Calu3 (cell line): Measurements from ENCODE around the gene DAB1. TPM values are rescaled to one million over a fixed set of nuclear protein-coding genes. Genes with fewer than 3 reads are reported as not detected.
"Not testable (repeated sequence)": the region's sequence is repeated elsewhere in the genome, so short reads cannot be mapped to it uniquely, and the experiment has no call there.

Experiments
- BruUV-seq: library from RNA; stranded (reverse); fragments of 400-500 nt; replicated peaks from 2 replicates; lab custom pipeline; 2021; lab: Mats Ljungman, UMichigan
- CTCF ChIA-PET: fragments of 300-600 bp; sonication (Branson Sonifier 250); formaldehyde crosslinking; loops from one replicate; lab custom pipeline; 2022; ENCODE audit warnings: antibody characterized with exemption; lab: Charles Lee
- DNase-seq: peaks from one replicate; pipeline ENCODE4 v3.0.0; 2022
- H3K27ac Mint-ChIP-seq: one replicate; pipeline ENCODE4 v1.8.0; 2022; ENCODE audit warnings: mixed read lengths; ENCODE audit not compliant: unreplicated experiment
- H3K27me3 Mint-ChIP-seq: one replicate; pipeline ENCODE4 v1.8.0; 2022; ENCODE audit warnings: mixed read lengths; ENCODE audit not compliant: unreplicated experiment
- H3K36me3 Mint-ChIP-seq: one replicate; pipeline ENCODE4 v1.8.0; 2022; ENCODE audit warnings: mild to moderate bottlenecking, moderate library complexity, mixed read lengths; ENCODE audit not compliant: insufficient read depth, unreplicated experiment
- H3K4me1 Mint-ChIP-seq: one replicate; pipeline ENCODE4 v1.8.0; 2022; ENCODE audit warnings: mild to moderate bottlenecking, low read depth, mixed read lengths; ENCODE audit not compliant: unreplicated experiment
- H3K4me3 Mint-ChIP-seq: one replicate; pipeline ENCODE4 v1.8.0; 2022; ENCODE audit warnings: mild to moderate bottlenecking, low read depth, moderate library complexity, mixed read lengths; ENCODE audit not compliant: unreplicated experiment
- H3K9me3 Mint-ChIP-seq: one replicate; pipeline ENCODE4 v1.8.0; 2022; ENCODE audit warnings: low read depth, mixed read lengths; ENCODE audit not compliant: unreplicated experiment
- CTCF ChIP-seq: fragments of 200-600 bp; IDR thresholded peaks from one replicate; pipeline ENCODE4 v1.8.0; 2022; ENCODE audit warnings: antibody characterized with exemption; ENCODE audit not compliant: unreplicated experiment
- intact Hi-C: fragments of 100-400 bp; cut with micrococcal nuclease; formaldehyde crosslinking; loops from one replicate; pipeline ENCODE4 v1.10.0; 2022; ENCODE audit not compliant: unreplicated experiment
- total RNA-seq: library from RNA; stranded (reverse); gene quantifications from 2 replicates; pipeline ENCODE4 v1.2.3, GENCODE V29; 2022

DAB1 gene
- total RNA-seq, 1 experiment from 2014 or later, result not detected

- TF ChIP-seq CTCF, result no peak
- no peaks in the 10 kb centered on the region for H3K36me3 Mint-ChIP-seq
- no peaks in the 10 kb centered on the region for H3K27me3 Mint-ChIP-seq
- H3K9me3 Mint-ChIP-seq, result peaks cover 7% of the 10 kb centered on the region
- H3K4me1 Mint-ChIP-seq, result no peaks in the 10 kb centered on the region
- H3K4me3 Mint-ChIP-seq, result no peak overlapping the region
- H3K27ac Mint-ChIP-seq, result no peak overlapping the region
- DNase-seq, result no peak
- CTCF ChIA-PET, result no interaction called here
- BruUV-seq, result no TSS peak
- intact Hi-C loops, result no loop called here
Observed at GRCh38 chr1:57088653-57089052, 335.2 kb downstream of the DAB1 start.

- intact Hi-C loops, H3K27ac Mint-ChIP-seq, BruUV-seq, H3K9me3 Mint-ChIP-seq, CTCF ChIA-PET, DNase-seq, H3K4me1 Mint-ChIP-seq, H3K36me3 Mint-ChIP-seq, H3K27me3 Mint-ChIP-seq, H3K4me3 Mint-ChIP-seq: not testable (repeated sequence)
Observed at GRCh38 chr1:57087660-57088059, 336.2 kb downstream of the DAB1 start.

- intact Hi-C loops, result no loop called here
- H3K36me3 Mint-ChIP-seq, result no peaks in the 10 kb centered on the region
- no peak for TF ChIP-seq CTCF
- no TSS peak for BruUV-seq
- H3K27ac Mint-ChIP-seq, result no peak overlapping the region
- no peak overlapping the region for H3K4me3 Mint-ChIP-seq
- CTCF ChIA-PET, result no interaction called here
- H3K9me3 Mint-ChIP-seq, result peaks cover 7% of the 10 kb centered on the region
- no peaks in the 10 kb centered on the region for H3K27me3 Mint-ChIP-seq
- no peaks in the 10 kb centered on the region for H3K4me1 Mint-ChIP-seq
- no peak for DNase-seq
Observed at GRCh38 chr1:57086154-57086553, 337.7 kb downstream of the DAB1 start.

GRCh38 chr1:57084701-57085100 lies 339.2 kb downstream of the DAB1 start:
- Mint-ChIP-seq H3K27ac (no peak overlapping the region), H3K36me3 (no peaks in the 10 kb centered on the region), H3K4me1 (no peaks in the 10 kb centered on the region), H3K9me3 (peaks cover 7% of the 10 kb centered on the region), H3K4me3 (no peak overlapping the region), H3K27me3 (no peaks in the 10 kb centered on the region)
- no TSS peak for BruUV-seq
- intact Hi-C loops, result no loop called here
- TF ChIP-seq CTCF, result no peak
- no peak for DNase-seq
- CTCF ChIA-PET, result no interaction called here

- H3K4me3 Mint-ChIP-seq, result no peak overlapping the region
- H3K36me3 Mint-ChIP-seq, result no peaks in the 10 kb centered on the region
- H3K27me3 Mint-ChIP-seq, result no peaks in the 10 kb centered on the region
- no peaks in the 10 kb centered on the region for H3K4me1 Mint-ChIP-seq
- CTCF ChIA-PET, result no interaction called here
- intact Hi-C loops, result no loop called here
- TF ChIP-seq CTCF, result no peak
- DNase-seq, result no peak
- H3K9me3 Mint-ChIP-seq, result peaks cover 5% of the 10 kb centered on the region
- no peak overlapping the region for H3K27ac Mint-ChIP-seq
- BruUV-seq, result no TSS peak
Observed at GRCh38 chr1:57082711-57083439, 341.0 kb downstream of the DAB1 start.
